Natural killer cell treated with Interleukin-12 subunit alpha and Interleukin-12 subunit beta and Interleukin-15 and Interleukin-18, amount 100 ng/mL, for 72 hours (primary cell): Measurements from ENCODE around the gene GLMN. TPM values are rescaled to one million over a fixed set of nuclear protein-coding genes. Genes with fewer than 3 reads are reported as not detected.
"Not testable (repeated sequence)": the region's sequence is repeated elsewhere in the genome, so short reads cannot be mapped to it uniquely, and the experiment has no call there.

Experiments used
- ATAC-seq, 2 donors: fragments of 150-1000 bp; cut with Tn5 transposase in 1 of 2; sonication (Bioruptor Pico), chemical (Tn5 transposase) in 1 of 2; 2 replicates each; pipeline ENCODE4 v1.10.0; 2021
- DNase-seq: peaks from one replicate; pipeline ENCODE4 v3.0.0; 2022; ENCODE audit warnings: low spot score
- H3K27ac Mint-ChIP-seq, 2 donors: 1 replicate in 1 of 2; 2 replicates in 1 of 2; pipeline ENCODE4 v1.8.0; 2022; ENCODE audit warnings: mixed read lengths in 2 of 2, mild to moderate bottlenecking in 1 of 2, moderate library complexity in 1 of 2
- H3K27me3 Mint-ChIP-seq, 2 donors: 1 replicate in 1 of 2; 2 replicates in 1 of 2; pipeline ENCODE4 v1.8.0; 2022; ENCODE audit warnings: mixed read lengths in 2 of 2
- H3K36me3 Mint-ChIP-seq: one replicate; pipeline ENCODE4 v1.8.0; 2022; ENCODE audit warnings: mixed read lengths
- H3K4me1 Mint-ChIP-seq, 2 donors: 1 replicate in 1 of 2; 2 replicates in 1 of 2; pipeline ENCODE4 v1.8.0; 2022; ENCODE audit warnings: low read depth in 2 of 2, mixed read lengths in 2 of 2, mild to moderate bottlenecking in 1 of 2
- H3K4me3 Mint-ChIP-seq: one replicate; pipeline ENCODE4 v1.8.0; 2022; ENCODE audit warnings: mixed read lengths
- H3K9me3 Mint-ChIP-seq: 2 replicates; pipeline ENCODE4 v1.8.0; 2022; ENCODE audit warnings: mixed read lengths
- total RNA-seq, 2 donors: library from RNA; stranded (reverse); gene quantifications; one replicate each; pipeline ENCODE4 v1.2.3, GENCODE V29; 2022

Gene GLMN
- total RNA-seq, 2 donors from 2014 or later, result 17.9 to 36.6 TPM

DNA sequence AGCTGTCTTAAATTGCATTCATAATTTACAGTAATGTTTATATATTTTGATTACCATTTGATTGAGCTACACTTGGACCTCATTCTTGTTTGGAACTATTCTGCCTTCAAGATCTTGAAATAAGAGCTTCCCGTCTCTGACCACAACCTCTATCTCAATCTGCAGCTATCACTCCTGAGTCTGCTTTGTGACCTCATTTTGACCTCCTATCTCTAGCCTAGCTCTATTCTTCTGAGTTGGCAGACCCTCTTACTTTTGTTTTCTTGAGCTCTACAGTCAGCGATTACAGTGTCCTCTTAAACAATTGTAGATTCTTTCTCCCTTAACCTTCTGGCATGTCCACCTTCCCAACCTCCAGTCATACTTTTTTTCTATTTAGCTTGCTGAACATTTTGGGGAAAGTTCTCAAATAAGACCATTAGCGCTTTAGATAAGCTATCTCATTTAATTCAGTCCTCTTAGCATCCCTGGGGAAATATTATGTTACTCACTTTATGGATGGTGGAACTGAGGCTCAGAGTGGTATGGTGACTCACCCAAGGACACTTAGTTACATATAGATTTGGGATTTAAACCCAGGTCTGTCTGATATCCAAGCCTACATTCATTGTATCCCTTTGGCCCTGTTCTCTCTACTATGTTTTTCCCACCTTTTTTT is 19.2 kb upstream of the GLMN start:
- peaks cover 5% of the 10 kb centered on the region for H3K36me3 Mint-ChIP-seq
- no peaks in the 10 kb centered on the region for H3K27me3 Mint-ChIP-seq
- no peaks in the 10 kb centered on the region for H3K9me3 Mint-ChIP-seq
- peak; percentile 57 to 85 for ATAC-seq
- peaks cover 41 to 52% of the 10 kb centered on the region in 2 donors for H3K4me1 Mint-ChIP-seq
- H3K27ac Mint-ChIP-seq, result peak overlapping the region; percentile 63 to 69
- no peak for DNase-seq
- peak overlapping the region; percentile 73 for H3K4me3 Mint-ChIP-seq

DNA sequence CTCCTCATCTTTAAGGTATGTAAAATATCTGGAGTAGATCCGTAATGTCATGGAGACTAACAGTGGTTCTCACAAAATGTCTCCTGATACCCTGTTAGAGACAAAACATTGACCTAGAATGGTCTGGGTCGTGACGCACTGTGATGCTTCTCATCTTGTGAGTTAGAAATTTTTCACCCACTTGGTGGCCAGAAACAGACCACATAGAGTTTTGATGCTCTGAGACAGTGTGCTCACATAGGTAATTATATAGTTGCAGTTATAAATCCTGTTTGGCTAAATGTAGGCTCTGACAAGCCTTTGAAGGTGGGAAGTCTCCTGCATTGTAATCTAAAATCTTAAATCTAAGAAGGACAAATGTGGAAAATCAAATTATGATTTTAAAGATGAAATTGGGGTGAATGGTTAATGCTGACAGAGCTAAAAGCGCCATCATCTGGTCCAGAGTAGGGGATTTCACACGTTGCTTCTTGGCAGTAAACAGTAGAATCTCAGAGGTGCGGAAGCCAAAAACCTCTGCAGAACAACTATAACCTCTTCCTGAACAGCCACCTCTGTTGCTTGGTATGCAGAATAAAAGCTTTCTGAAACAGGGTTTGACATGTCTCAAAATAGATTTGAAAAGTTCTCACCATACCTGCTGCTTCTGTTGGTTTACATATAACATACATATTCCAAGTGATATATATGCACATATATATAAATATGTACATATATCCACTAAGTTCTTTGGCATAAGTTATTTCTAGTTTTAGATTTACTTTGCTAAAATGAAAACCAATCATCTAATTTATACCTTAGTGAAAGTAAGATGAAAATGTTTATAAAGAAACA is 17.2 kb upstream of the GLMN start:
- ATAC-seq, result peak; percentile 78 to 90
- peak overlapping the region; percentile 80 to 82 for H3K27ac Mint-ChIP-seq

DNA sequence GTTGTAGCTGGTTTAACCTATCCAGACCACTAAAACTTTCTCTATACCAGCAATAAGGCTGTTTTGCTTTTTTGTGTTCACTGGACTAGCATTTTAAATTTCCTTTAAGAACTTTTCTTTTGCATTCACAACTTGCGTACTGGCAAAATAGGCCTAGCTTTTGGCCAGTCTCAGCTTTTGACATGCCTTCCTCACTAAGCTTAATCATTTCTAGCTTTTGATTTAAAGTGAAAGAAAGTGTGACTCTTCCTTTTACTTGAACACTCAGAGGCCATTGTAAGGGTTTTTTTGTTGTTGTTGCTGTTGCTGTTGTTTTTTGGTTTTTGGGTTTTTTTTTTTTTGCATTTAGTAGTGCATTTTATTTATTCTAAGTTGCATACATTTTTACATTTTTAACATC is 15.2 kb upstream of the GLMN start:
- H3K9me3 Mint-ChIP-seq, result no peaks in the 10 kb centered on the region
- no peaks in the 10 kb centered on the region for H3K27me3 Mint-ChIP-seq
- DNase-seq, result no peak
- peak overlapping the region; percentile 80 to 82 for H3K27ac Mint-ChIP-seq
- H3K36me3 Mint-ChIP-seq, result peaks cover 5% of the 10 kb centered on the region
- H3K4me1 Mint-ChIP-seq, result peaks cover 37 to 51% of the 10 kb centered on the region in 2 donors
- H3K4me3 Mint-ChIP-seq, result peak overlapping the region; percentile 64
- no peak for ATAC-seq

More for the DNA sequence above, 17.2 kb upstream of the GLMN start:
- Mint-ChIP-seq H3K4me3 (peak overlapping the region; percentile 76), H3K27me3 (no peaks in the 10 kb centered on the region), H3K4me1 (peaks cover 41 to 52% of the 10 kb centered on the region in 2 donors), H3K9me3 (no peaks in the 10 kb centered on the region), H3K36me3 (peaks cover 5% of the 10 kb centered on the region)
- DNase-seq, result peak; percentile 63

DNA sequence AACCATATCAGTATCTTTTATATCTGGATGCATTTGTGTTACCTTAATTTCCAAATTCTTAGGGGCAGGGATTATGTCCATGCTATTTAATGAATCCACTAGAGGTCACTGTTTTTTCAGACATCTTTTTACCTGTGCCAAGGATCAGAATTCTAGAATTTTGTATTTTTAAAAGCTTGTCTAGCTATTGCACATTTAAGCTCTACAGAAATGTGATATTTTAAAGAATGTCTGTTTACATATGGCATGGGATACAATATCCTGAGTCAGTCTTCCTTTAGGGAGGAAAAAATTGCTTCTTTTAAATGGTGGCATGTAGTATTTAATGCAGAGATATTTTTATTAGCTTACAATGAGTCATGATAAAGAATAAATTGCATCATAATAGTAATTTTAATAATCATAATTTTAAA is 11.4 kb upstream of the GLMN start:
- ATAC-seq, result no peak
- no peaks in the 10 kb centered on the region for H3K9me3 Mint-ChIP-seq
- DNase-seq, result no peak

DNA sequence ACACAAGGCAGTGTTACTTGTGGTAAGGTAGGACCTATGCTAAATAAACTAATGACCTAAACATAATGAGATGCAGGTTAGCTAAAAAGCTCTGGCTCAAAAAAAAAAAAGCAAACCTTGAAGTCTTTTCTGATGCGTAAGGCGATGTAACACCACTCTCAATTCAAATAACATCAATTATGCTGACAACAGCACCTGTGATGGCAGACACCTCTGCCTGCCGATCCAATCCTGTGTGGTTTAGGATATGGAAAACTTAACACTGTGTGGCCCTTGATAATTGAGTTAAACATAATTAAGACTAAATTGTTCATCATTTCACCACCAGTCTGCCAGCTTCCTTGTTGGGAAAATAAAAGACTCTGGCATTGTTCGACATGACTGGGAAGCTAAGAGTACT is 9.2 kb upstream of the GLMN start:
- Mint-ChIP-seq H3K36me3 (peaks cover 16% of the 10 kb centered on the region), H3K27me3 (no peaks in the 10 kb centered on the region), H3K4me1 (peaks cover 0 to 4% of the 10 kb centered on the region in 2 donors), H3K4me3 (no peak overlapping the region), H3K27ac (no peak overlapping the region), H3K9me3 (no peaks in the 10 kb centered on the region)
- DNase-seq (no peak), ATAC-seq (no peak)

More for the DNA sequence above, 11.4 kb upstream of the GLMN start:
- Mint-ChIP-seq H3K4me1 (peaks cover 12 to 18% of the 10 kb centered on the region in 2 donors), H3K27ac (no peak overlapping the region), H3K36me3 (peaks cover 10% of the 10 kb centered on the region), H3K27me3 (no peaks in the 10 kb centered on the region), H3K4me3 (no peak overlapping the region)

DNA sequence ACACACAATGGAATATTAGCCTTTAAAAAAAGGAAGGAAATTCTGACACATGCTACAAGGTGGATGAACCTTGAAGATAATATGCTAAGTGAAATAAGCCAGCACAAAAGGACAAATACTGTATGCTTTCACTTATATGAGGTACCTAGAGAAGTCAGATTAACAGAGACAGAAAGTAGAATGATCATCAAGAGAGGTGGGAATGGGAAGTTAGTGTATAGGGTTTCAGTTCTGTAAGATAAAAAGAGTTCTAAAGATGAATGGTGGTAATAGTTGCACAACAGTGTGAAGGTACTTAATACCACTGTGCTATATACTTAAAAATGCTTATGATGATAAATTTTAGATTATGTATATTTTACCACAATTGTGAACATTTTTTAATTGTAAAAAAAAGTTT is 7.2 kb upstream of the GLMN start:
- H3K4me1 Mint-ChIP-seq, result peaks cover 0 to 4% of the 10 kb centered on the region in 2 donors
- DNase-seq (no peak), ATAC-seq (no peak)
- no peaks in the 10 kb centered on the region for H3K27me3 Mint-ChIP-seq
- no peaks in the 10 kb centered on the region for H3K9me3 Mint-ChIP-seq
- no peak overlapping the region for H3K27ac Mint-ChIP-seq
- no peak overlapping the region for H3K4me3 Mint-ChIP-seq
- H3K36me3 Mint-ChIP-seq, result peaks cover 10% of the 10 kb centered on the region

DNA sequence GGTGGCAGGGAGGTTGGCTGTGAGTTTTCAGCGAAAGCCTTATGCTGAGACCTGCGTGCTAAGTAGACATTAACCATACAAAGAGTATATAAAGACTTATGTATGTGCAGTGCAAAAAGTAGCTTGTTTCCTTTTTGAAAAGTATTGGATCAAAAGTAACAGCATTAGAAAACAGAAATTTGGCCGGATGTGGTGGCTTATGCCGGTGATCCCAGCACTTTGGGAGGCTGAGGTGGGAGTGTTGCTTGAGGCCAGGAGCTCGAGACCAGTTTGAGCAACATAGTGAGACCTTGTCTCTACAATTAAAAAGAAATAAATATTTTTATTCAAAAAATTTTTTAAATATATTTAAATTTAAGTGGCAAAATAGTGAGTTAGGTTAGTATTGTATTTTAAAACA is 2.2 kb upstream of the GLMN start:
- Mint-ChIP-seq H3K27ac (no peak overlapping the region), H3K27me3 (no peaks in the 10 kb centered on the region), H3K9me3 (no peaks in the 10 kb centered on the region), H3K36me3 (peaks cover 24% of the 10 kb centered on the region), H3K4me1 (peaks cover 19 to 29% of the 10 kb centered on the region in 2 donors), H3K4me3 (no peak overlapping the region)
- ATAC-seq (no peak), DNase-seq (no peak)

DNA sequence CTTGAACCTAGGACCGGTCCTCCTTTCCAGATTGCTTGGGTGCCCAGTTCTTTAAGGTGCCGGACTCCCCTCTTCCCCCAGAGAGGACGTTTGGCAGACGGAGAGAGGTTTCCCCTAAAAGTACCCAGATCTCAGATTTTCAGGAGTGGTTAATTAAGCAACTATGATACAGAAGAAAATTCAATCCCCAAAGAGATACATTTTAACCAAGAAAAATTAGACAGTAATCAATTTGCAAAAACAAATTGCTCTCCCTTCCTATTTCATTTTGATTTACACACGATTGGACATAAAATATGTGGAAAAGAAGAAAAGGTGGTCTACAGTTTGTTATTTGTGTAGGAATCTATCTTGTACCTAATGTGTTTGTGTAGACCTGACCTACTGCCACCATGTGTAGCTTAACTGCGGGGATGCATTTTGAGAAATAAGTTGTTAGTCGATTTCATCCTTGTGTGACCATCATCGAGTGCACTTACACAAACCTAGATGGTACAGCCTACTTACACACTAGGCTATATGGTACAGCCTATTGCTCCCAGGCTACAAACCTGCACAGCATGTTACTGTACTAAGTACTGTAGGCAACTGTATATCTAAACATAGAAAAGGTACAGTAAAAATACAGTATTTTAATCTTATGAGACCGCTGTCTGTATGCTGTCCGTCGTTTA is 827 bp upstream of the GLMN start:
- no peak for DNase-seq
- Mint-ChIP-seq H3K4me3 (peak overlapping the region; percentile 93), H3K27ac (peak overlapping the region; percentile 89 to 98), H3K9me3 (no peaks in the 10 kb centered on the region), H3K27me3 (no peaks in the 10 kb centered on the region), H3K4me1 (peaks cover 26 to 37% of the 10 kb centered on the region in 2 donors), H3K36me3 (peaks cover 26% of the 10 kb centered on the region)
- no peak for ATAC-seq

DNA sequence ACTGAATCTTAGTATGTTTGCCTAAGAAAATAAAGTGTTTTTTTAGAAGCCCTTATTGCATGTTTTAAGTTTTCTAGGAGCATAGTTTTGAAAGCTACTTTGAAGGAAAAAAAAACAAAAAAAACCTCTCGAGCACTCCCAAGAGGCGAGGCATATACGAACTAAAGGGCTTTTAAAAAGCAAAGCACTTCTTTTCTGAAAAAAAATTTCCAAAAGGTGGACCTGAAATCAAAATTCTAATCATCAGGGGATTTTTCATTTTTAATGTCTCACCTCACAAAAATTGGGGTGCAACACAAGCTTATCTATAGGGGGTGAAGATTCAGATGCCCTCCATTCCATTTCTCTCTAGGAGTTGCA is 594 bp downstream of the GLMN start:
- H3K27ac Mint-ChIP-seq, result peak overlapping the region; percentile 89 to 98
- peaks cover 28 to 37% of the 10 kb centered on the region in 2 donors for H3K4me1 Mint-ChIP-seq
- H3K36me3 Mint-ChIP-seq, result peaks cover 26% of the 10 kb centered on the region
- DNase-seq, result no peak
- no peaks in the 10 kb centered on the region for H3K9me3 Mint-ChIP-seq
- H3K27me3 Mint-ChIP-seq, result no peaks in the 10 kb centered on the region
- no peak for ATAC-seq
- peak overlapping the region; percentile 93 for H3K4me3 Mint-ChIP-seq

DNA sequence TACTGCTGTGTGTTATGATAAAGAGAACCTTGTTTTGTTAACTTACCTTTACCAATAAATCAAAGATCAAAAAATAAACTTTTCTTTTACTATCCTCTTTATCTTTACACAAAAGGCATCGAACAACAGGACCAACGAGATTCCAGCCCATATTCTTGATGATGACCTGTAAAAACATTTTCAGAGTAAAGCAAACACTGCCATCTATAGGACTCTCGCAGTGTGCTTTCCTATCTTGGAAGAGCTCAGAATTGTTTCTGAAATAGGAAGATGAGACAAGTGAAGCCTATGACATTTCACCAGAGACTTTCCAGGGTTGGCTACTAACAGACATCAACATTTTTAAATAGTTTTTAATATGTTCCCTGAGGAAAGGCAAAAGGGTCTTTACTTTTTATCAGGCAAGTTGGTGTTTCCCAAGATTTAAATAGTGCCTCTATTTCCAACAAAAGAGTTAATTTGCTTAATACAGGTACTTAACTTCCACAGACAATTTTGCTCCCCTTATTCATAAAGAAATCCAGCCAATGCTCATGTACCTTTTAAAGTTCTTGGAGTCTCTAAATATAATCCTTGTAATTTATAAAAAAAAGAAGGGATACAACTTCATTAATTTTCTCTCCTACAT is 7.3 kb downstream of the GLMN start:
- no peaks in the 10 kb centered on the region for H3K9me3 Mint-ChIP-seq
- no peaks in the 10 kb centered on the region for H3K27me3 Mint-ChIP-seq
- no peak overlapping the region for H3K27ac Mint-ChIP-seq
- H3K4me3 Mint-ChIP-seq, result no peak overlapping the region
- peaks cover 21% of the 10 kb centered on the region for H3K36me3 Mint-ChIP-seq
- peaks cover 13% of the 10 kb centered on the region in 2 donors for H3K4me1 Mint-ChIP-seq
- no peak for DNase-seq
- ATAC-seq, result no peak

DNA sequence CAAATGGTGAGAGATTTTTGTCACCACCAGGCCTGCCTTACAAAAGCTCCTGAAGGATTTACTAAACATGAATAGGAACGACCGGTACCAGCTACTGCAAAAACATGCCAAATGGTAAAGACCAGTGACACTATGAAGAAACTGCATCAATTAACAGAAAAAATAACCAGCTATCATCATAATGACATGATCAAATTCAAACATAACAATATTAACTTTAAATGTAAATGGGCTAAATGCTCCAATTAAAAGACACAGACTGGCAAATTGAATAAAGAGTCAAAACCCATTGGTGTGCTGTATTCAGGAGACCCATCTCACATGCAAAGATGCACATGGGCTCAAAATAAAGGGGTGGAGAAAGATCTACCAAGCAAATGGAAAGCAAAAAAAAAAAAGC is 17.4 kb downstream of the GLMN start:
- not testable (repeated sequence) for ATAC-seq

DNA sequence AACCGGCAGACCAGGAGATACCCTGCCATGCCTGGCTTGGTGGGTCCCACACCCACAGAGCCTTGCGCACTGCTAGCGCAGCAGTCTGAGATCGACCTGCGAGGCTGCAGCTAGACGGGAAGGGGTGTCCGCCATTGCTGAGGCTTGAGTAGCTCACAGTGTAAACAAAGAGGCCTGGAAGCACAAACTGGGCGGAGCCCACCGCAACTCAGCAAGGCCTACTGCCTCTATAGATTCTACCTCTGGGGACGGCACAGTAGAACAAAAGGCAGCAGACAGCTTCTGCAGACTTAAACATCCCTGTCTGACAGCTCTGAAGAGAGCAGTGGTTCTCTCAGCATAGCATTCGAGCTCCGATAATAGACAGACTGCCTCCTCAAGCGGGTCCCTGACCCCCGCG is 19.0 kb downstream of the GLMN start:
- not testable (repeated sequence) for H3K27ac Mint-ChIP-seq

More for the DNA sequence above, 17.4 kb downstream of the GLMN start:
- peaks cover 16 to 21% of the 10 kb centered on the region in 2 donors for H3K4me1 Mint-ChIP-seq
- not testable (repeated sequence) for H3K4me3 Mint-ChIP-seq, H3K27me3 Mint-ChIP-seq, H3K9me3 Mint-ChIP-seq, H3K27ac Mint-ChIP-seq, DNase-seq
- H3K36me3 Mint-ChIP-seq, result peaks cover 70% of the 10 kb centered on the region

DNA sequence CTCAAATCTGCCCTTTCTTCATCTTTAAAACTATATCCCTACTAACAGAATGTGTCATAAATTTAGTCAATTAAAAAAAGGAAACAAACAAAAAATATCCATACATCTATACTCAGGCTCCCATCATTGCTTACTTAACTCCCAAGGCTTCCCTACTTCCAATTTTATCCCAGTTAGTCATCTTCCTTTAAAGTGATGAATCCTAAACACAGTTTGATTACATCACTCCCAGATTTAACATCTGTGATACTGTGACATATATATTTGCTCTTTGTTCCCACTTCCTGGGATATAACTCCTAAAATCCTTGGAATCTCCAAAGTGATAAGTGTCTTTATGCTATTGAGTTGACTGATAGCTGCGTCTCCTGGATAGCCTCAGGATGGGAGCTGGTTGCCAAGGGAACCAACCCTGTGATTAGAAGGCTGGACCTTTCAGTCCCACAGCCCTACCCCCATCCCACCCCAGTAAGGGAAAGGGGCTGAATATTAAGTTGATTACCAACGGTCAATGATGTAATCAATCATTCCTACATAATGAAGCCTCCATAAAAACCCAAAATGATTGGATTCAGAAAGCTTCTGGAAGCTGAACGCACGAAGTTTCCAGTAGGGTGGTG is 21.6 kb downstream of the GLMN start:
- Mint-ChIP-seq H3K36me3 (peaks cover 59% of the 10 kb centered on the region), H3K27ac (no peak overlapping the region), H3K4me3 (no peak overlapping the region), H3K4me1 (peaks cover 12 to 29% of the 10 kb centered on the region in 2 donors), H3K9me3 (no peaks in the 10 kb centered on the region), H3K27me3 (no peaks in the 10 kb centered on the region)
- DNase-seq (no peak), ATAC-seq (no peak)

More for the DNA sequence above, 19.0 kb downstream of the GLMN start:
- not testable (repeated sequence) for DNase-seq, ATAC-seq, H3K27me3 Mint-ChIP-seq, H3K9me3 Mint-ChIP-seq, H3K4me3 Mint-ChIP-seq
- Mint-ChIP-seq H3K36me3 (peaks cover 71% of the 10 kb centered on the region), H3K4me1 (peaks cover 22 to 31% of the 10 kb centered on the region in 2 donors)
